T-helper 9 cell (primary cell): Measurements from ENCODE around the gene COPRS.

Experiments
- DNase-seq: peaks from one replicate; pipeline ENCODE4 v3.0.0-alpha.2; 2020

Gene COPRS

GRCh38 chr17:31807846-31808245, 51.2 kb downstream of the COPRS start:
- no peak for DNase-seq

GRCh38 chr17:31806921-31807320, 52.1 kb downstream of the COPRS start:
- no peak for DNase-seq

GRCh38 chr17:31803494-31804213, 55.4 kb downstream of the COPRS start:
- no peak for DNase-seq

- no peak for DNase-seq
These were observed 56.5 kb downstream of the COPRS start for GRCh38 chr17:31802502-31802901.
